Measurements from ENCODE around the gene TTYH3.
"Not testable (repeated sequence)": the region's sequence is repeated elsewhere in the genome, so short reads cannot be mapped to it uniquely, and the experiment has no call there.

The TTYH3 gene

GRCh38 chr7:2604608-2605174, 27.1 kb upstream of the TTYH3 start:
- peaks cover 23% of the 10 kb centered on the region; the same call in 1 of the 2 replicates for H3K4me1 ChIP-seq (ENCODE audit: control insufficient read depth, insufficient read depth, low read length)

GRCh38 chr7:2605608-2606538, 25.9 kb upstream of the TTYH3 start:
- Histone ChIP-seq H3K27me3 (ENCODE audit: control insufficient read depth, insufficient read depth, low read length) (no peaks in the 10 kb centered on the region), H3K9ac (ENCODE audit: low read length) (no peak overlapping the region), H3K4me1 (ENCODE audit: control insufficient read depth, insufficient read depth, low read length) (peaks cover 33% of the 10 kb centered on the region; the same call in 1 of the 2 replicates), H3K9me3 (ENCODE audit: control insufficient read depth, insufficient read depth, low read depth, low read length) (no peaks in the 10 kb centered on the region), H3K4me3 (ENCODE audit: low read depth, low read length) (no peak overlapping the region), H3K36me3 (ENCODE audit: control insufficient read depth, insufficient read depth, low read length) (no peaks in the 10 kb centered on the region), H3K27ac (ENCODE audit: low read depth, low read length) (no peak overlapping the region)

More at GRCh38 chr7:2604608-2605174, 27.1 kb upstream of the TTYH3 start:
- Histone ChIP-seq H3K9ac (ENCODE audit: low read length) (no peak overlapping the region), H3K27me3 (ENCODE audit: control insufficient read depth, insufficient read depth, low read length) (no peaks in the 10 kb centered on the region), H3K4me3 (ENCODE audit: low read depth, low read length) (no peak overlapping the region), H3K36me3 (ENCODE audit: control insufficient read depth, insufficient read depth, low read length) (no peaks in the 10 kb centered on the region), H3K9me3 (ENCODE audit: control insufficient read depth, insufficient read depth, low read depth, low read length) (no peaks in the 10 kb centered on the region), H3K27ac (ENCODE audit: low read depth, low read length) (no peak overlapping the region)

- Histone ChIP-seq H3K36me3 (ENCODE audit: control insufficient read depth, insufficient read depth, low read length) (no peaks in the 10 kb centered on the region), H3K27ac (ENCODE audit: low read depth, low read length) (no peak overlapping the region), H3K27me3 (ENCODE audit: control insufficient read depth, insufficient read depth, low read length) (no peaks in the 10 kb centered on the region), H3K9ac (ENCODE audit: low read length) (no peak overlapping the region), H3K4me3 (ENCODE audit: low read depth, low read length) (no peak overlapping the region), H3K9me3 (ENCODE audit: control insufficient read depth, insufficient read depth, low read depth, low read length) (no peaks in the 10 kb centered on the region), H3K4me1 (ENCODE audit: control insufficient read depth, insufficient read depth, low read length) (peaks cover 38% of the 10 kb centered on the region; the same call in 1 of the 2 replicates)
Observed at GRCh38 chr7:2606539-2606936, 25.2 kb upstream of the TTYH3 start.

- H3K27me3 ChIP-seq (ENCODE audit: control insufficient read depth, insufficient read depth, low read length): no peaks in the 10 kb centered on the region
- no peak overlapping the region for H3K4me3 ChIP-seq (ENCODE audit: low read depth, low read length)
- no peak overlapping the region for H3K27ac ChIP-seq (ENCODE audit: low read depth, low read length)
- H3K9ac ChIP-seq (ENCODE audit: low read length): no peak overlapping the region
- H3K4me1 ChIP-seq (ENCODE audit: control insufficient read depth, insufficient read depth, low read length): peaks cover 46% of the 10 kb centered on the region
- no peaks in the 10 kb centered on the region for H3K36me3 ChIP-seq (ENCODE audit: control insufficient read depth, insufficient read depth, low read length)
- H3K9me3 ChIP-seq (ENCODE audit: control insufficient read depth, insufficient read depth, low read depth, low read length): no peaks in the 10 kb centered on the region
Observed at GRCh38 chr7:2607122-2607922, 24.5 kb upstream of the TTYH3 start.

GRCh38 chr7:2607923-2608904, 23.6 kb upstream of the TTYH3 start:
- H3K9me3 ChIP-seq (ENCODE audit: control insufficient read depth, insufficient read depth, low read depth, low read length): no peaks in the 10 kb centered on the region
- no peak overlapping the region for H3K4me3 ChIP-seq (ENCODE audit: low read depth, low read length)
- no peaks in the 10 kb centered on the region for H3K27me3 ChIP-seq (ENCODE audit: control insufficient read depth, insufficient read depth, low read length)
- H3K36me3 ChIP-seq (ENCODE audit: control insufficient read depth, insufficient read depth, low read length): no peaks in the 10 kb centered on the region
- no peak overlapping the region for H3K9ac ChIP-seq (ENCODE audit: low read length)
- H3K4me1 ChIP-seq (ENCODE audit: control insufficient read depth, insufficient read depth, low read length): peaks cover 53% of the 10 kb centered on the region
- no peak overlapping the region for H3K27ac ChIP-seq (ENCODE audit: low read depth, low read length)

- Histone ChIP-seq H3K27me3 (ENCODE audit: control insufficient read depth, insufficient read depth, low read length) (no peaks in the 10 kb centered on the region), H3K36me3 (ENCODE audit: control insufficient read depth, insufficient read depth, low read length) (no peaks in the 10 kb centered on the region), H3K27ac (ENCODE audit: low read depth, low read length) (no peak overlapping the region), H3K4me1 (ENCODE audit: control insufficient read depth, insufficient read depth, low read length) (peaks cover 54% of the 10 kb centered on the region), H3K4me3 (ENCODE audit: low read depth, low read length) (no peak overlapping the region), H3K9me3 (ENCODE audit: control insufficient read depth, insufficient read depth, low read depth, low read length) (no peaks in the 10 kb centered on the region), H3K9ac (ENCODE audit: low read length) (no peak overlapping the region)
Observed at GRCh38 chr7:2608921-2609411, 22.8 kb upstream of the TTYH3 start.

GRCh38 chr7:2609646-2610045, 22.1 kb upstream of the TTYH3 start:
- not testable (repeated sequence) for H3K9me3 ChIP-seq (ENCODE audit: control insufficient read depth, insufficient read depth, low read depth, low read length); H3K27ac ChIP-seq (ENCODE audit: low read depth, low read length); H3K9ac ChIP-seq (ENCODE audit: low read length); H3K36me3 ChIP-seq (ENCODE audit: control insufficient read depth, insufficient read depth, low read length); H3K27me3 ChIP-seq (ENCODE audit: control insufficient read depth, insufficient read depth, low read length); H3K4me3 ChIP-seq (ENCODE audit: low read depth, low read length)
- H3K4me1 ChIP-seq (ENCODE audit: control insufficient read depth, insufficient read depth, low read length): peaks cover 54% of the 10 kb centered on the region

GRCh38 chr7:2610466-2610865, 21.3 kb upstream of the TTYH3 start:
- no peak overlapping the region for H3K27ac ChIP-seq (ENCODE audit: low read depth, low read length)
- H3K4me1 ChIP-seq (ENCODE audit: control insufficient read depth, insufficient read depth, low read length): peaks cover 54% of the 10 kb centered on the region
- peak overlapping the region; percentile 28 for H3K9ac ChIP-seq (ENCODE audit: low read length)
- H3K27me3 ChIP-seq (ENCODE audit: control insufficient read depth, insufficient read depth, low read length): no peaks in the 10 kb centered on the region
- H3K9me3 ChIP-seq (ENCODE audit: control insufficient read depth, insufficient read depth, low read depth, low read length): no peaks in the 10 kb centered on the region
- no peaks in the 10 kb centered on the region for H3K36me3 ChIP-seq (ENCODE audit: control insufficient read depth, insufficient read depth, low read length)
- no peak overlapping the region for H3K4me3 ChIP-seq (ENCODE audit: low read depth, low read length)

- H3K9me3 ChIP-seq (ENCODE audit: control insufficient read depth, insufficient read depth, low read depth, low read length): no peaks in the 10 kb centered on the region
- no peak overlapping the region for H3K4me3 ChIP-seq (ENCODE audit: low read depth, low read length)
- H3K27ac ChIP-seq (ENCODE audit: low read depth, low read length): no peak overlapping the region
- peaks cover 54% of the 10 kb centered on the region for H3K4me1 ChIP-seq (ENCODE audit: control insufficient read depth, insufficient read depth, low read length)
- no peaks in the 10 kb centered on the region for H3K27me3 ChIP-seq (ENCODE audit: control insufficient read depth, insufficient read depth, low read length)
- no peak overlapping the region for H3K9ac ChIP-seq (ENCODE audit: low read length)
- H3K36me3 ChIP-seq (ENCODE audit: control insufficient read depth, insufficient read depth, low read length): no peaks in the 10 kb centered on the region
Observed at GRCh38 chr7:2610898-2611297, 20.9 kb upstream of the TTYH3 start.

- Histone ChIP-seq H3K27ac (ENCODE audit: low read depth, low read length) (no peak overlapping the region), H3K27me3 (ENCODE audit: control insufficient read depth, insufficient read depth, low read length) (no peaks in the 10 kb centered on the region), H3K4me1 (ENCODE audit: control insufficient read depth, insufficient read depth, low read length) (peaks cover 54% of the 10 kb centered on the region), H3K9me3 (ENCODE audit: control insufficient read depth, insufficient read depth, low read depth, low read length) (no peaks in the 10 kb centered on the region), H3K9ac (ENCODE audit: low read length) (no peak overlapping the region), H3K4me3 (ENCODE audit: low read depth, low read length) (no peak overlapping the region), H3K36me3 (ENCODE audit: control insufficient read depth, insufficient read depth, low read length) (no peaks in the 10 kb centered on the region)
Observed at GRCh38 chr7:2611401-2611800, 20.4 kb upstream of the TTYH3 start.

Data from HUES6 (cell line).